Measurements from ENCODE around the gene FXYD6.

FXYD6 gene

DNA sequence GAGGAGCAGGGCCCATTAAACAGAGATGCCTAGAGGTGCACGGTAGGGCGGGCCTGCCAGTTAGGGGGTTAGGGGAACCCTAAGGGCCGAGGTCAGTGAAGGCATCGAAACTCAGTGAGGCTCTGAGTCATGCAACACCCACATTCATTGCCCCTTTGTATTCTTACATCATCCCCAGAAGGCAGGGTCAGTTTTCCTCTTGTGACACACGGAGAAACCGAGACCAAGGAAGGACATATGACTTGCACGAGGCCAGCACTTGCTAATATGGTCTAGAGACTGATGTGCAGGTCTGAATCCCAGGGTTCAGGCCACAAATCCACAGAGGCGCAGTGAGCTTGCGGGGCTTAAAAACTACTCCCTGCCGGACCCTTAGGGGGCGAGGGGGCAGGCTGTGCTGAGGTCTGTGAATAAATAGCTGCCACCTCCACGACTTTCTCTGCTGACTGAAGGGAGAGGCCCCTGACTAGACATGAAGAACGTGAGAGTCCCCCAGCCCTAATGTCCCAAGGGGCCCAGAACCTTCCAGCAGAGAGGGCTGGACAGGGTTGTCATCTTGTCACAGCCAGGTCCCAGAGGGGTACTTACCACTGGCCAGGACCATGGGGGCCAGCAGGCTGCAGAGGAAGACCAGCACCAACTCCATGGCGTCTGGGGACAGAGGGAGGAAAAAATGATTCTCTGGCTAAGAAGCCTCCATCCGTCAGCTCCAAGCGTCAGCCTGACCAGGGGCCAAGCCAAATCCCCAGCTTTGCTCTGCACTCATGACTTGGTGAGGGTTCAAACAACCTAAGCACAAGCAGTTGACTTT lies 34.1 kb downstream of the FXYD6 start:
- no peak for DNase-seq

DNA sequence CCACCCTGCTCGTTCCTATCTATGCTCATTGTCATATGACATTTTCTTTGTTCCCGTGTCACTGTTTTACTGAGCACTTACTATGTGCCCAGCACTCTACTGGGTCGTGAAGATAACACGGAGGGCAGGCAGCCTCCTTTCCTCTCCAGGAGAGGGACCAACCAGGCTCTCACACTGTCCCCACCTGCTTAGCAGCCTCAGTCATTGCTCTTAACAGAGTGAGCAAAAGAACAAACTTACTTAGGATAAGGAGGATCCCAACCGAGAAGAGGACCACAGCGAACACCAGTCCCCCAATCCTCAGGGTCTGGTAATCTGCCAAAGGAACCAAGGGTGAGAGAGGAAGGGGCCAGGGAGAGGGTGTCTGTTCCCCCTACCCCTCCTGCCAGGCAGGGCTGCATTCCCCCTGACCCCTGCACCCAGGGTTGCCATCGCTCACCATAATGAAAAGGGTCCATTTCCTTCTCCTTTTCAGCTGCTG lies 34.9 kb downstream of the FXYD6 start:
- DNase-seq, result no peak

DNA sequence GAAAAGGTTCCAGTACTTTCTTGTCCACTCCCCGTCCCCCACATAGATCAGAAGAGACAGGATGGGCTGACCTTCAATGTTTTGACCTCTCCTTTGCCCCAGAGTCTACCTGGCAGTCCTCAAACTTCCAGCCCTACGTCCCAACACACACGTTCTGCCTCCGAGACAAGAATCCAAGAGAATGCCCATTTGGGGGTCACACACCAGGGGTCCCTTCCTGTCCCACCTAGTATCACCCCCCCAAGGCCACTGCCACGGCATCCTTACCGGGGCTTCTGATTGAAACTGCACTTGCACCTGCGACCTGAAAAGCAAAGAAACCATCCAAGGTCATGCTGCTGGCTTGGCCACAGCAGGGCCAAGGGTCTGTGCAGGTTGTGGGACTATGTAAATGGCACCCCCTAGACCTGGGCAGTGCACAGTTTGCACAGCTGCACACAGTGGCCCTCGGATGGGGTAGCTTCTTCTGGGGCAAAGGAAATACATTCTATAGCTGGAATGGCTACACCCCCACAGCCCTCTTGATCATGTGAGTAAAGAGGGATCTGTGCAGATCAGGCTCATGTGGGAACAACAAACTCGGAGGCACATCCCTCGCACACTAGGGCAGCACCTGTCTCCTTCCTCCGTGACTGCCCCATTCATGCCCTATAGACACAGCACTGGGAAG lies 35.4 kb downstream of the FXYD6 start:
- DNase-seq, result no peak

DNA sequence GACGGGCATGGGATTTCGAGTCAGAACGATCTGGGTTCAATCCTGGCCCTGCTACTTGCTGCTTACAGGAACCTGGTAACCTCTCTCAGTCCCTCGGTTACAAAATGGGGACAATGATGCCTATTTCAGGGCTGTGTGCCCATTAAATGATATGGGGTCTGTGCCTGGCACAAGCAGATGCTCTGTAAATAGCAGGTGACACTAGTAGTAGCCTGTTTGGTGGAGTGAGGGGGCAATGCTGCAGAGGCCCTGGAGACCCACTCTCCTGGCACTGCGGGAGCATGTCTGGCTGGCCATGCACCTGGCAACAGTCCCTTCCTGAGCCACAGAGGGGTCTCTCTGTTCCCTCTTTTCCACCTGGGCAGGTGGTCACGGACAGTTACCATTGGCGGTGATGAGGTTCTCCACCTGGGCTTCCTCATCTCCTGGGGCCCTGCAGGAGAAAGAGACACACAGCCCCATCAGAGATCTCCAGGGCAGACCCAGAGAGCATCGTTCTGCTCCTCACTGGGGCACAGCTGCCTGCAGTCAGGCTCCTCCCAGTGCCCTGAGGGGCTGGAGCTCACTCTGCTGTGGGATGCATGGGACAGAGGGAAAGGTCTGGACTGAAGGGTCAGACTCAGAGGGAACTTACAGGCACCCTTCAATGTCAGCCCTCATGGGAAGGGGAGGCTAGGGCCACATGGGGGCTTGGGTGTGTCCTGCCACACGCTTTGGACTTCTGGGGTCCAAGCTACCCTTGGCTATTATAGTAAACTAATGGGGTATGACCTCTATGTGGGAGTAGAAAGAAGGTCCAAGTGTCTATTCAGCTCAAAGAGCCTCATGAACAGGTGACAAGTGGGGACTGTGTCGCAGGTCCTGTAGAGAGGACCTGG lies 36.3 kb downstream of the FXYD6 start:
- DNase-seq, result no peak

DNA sequence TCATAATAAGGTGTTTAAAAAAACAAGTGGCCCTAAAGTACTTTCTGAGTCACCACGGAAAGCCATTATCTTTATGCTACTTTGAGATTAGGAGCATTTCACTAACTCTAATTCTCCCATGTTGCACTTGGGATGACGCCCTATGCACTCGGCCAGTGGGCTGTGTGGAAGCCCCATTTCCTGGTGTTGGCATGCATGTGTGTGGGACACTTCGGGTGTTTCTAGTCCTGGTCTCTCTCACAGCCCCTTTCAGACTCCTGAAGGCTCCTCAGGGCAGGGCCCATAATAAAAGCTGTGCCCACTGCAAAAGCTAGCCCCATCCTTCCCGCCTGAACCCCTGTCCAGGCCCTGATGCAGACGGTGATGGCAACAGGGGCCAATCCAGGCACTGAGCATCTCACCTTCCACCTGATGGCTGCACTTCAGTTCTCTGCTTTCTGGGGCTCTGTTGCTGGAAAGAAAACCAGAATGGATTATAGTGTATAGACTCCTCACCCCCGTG lies 37.0 kb downstream of the FXYD6 start:
- DNase-seq, result no peak

DNA sequence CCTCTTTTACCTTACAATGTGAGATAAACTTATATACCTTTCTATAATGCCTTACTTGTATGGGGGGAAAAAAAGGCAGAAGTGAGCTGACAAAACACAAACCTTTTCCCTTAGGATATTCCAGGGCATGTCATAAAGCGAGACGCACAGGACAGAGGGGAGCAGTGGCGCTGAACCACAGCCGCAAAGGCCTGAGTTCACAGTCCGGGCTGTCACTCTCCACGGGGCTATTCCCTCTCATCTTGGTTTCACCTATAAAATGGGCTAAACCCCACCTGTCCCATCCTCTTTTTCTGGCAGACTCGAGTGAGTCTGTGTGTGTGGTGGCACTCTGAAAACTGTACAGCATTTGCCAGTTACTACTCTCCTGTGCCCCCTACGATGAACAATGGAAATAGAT lies 37.6 kb downstream of the FXYD6 start:
- no peak for DNase-seq

DNA sequence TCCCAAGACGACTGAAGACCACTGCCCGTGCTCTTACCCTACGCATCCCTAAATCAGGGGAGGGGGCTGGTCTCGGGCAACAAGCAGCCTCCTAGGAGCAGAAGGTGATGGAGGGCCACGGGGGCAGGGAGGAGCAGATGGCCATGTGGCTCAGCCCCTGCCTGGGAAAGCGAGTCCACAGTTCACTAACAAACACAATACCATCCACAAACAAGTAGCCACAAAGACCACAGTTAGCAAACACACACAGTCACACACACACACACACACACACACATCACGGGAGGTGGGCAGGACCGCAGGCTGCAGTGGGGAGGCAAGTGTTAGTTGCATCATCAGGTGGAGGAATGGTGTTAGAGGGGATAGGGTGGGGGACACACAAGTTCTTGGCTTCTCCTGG lies 38.7 kb downstream of the FXYD6 start:
- DNase-seq, result no peak

DNA sequence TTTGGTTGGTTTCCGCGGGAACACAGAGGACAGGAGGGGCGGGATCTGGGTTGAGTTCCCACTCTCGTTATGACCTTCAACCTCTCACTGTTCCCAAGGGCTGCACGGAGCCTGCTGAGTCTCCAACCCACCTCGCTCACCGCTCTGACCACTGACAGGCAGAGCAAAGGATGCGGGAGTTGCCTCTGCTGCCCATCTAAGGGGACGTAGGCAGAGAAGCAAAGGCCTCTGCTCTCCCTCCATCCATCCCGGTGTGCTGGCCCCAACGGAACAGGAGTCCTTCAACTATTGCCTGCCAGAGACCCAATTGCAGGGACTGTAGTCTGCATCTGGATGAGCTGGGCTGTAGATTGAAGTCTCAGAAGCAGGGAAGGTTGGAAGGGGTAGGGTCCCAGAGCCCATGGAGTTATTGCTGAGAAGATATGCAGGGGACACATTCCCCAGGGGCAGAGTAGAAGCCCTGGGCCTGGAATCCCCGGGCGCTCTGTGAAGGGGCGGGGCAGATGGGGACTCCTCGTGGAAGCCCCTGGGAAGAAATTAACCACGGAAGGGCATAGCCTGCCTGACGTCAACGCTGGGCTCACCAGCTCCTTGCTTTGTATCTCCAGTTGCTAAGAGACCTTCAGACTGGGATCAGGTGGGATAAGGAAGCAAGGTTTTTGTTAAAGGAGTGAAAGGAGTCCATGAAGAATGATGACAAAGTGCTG lies 39.2 kb downstream of the FXYD6 start:
- no peak for DNase-seq

DNA sequence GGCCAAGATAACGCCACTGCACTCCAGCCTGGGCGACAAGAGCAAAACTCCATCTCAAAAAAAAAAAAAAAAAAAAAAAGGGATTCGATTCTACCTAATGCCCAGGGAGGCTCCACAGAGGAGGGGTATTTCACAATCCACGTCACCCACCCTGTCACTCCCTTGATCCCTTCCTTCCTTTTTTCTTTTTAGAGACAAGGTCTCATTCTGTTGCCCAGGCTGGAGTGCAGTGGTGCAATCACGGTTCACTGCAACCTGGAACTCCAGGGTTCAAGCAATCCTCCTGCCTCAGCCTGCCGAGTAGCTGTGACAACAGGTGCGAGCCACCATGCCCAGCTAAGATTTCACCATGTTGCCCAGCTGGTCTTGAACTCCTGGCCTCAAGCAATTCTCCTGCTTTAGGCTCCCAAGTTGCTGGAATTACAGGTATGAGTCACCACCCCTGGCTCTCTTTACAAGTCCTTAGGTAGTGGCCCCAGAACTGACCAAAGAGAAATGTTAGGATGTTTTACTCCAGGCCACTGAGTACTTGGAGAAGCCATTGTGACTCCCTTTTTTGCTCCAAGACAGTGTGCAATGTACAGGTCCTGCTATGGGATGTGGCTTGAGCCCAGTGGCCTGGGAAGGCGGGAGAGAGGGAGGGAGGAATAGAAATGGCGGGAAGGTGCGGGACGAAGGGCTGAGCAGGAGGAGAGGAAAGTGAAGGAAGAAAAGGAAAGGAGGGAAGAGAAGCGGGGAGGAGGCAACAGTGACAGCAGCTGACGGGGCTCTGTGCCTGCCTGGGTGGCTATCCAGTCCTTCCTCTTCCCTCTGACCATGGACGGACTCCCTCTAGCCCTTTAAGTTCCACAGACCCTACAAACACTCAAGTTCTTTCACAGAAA lies 40.1 kb downstream of the FXYD6 start:
- DNase-seq, result no peak

DNA sequence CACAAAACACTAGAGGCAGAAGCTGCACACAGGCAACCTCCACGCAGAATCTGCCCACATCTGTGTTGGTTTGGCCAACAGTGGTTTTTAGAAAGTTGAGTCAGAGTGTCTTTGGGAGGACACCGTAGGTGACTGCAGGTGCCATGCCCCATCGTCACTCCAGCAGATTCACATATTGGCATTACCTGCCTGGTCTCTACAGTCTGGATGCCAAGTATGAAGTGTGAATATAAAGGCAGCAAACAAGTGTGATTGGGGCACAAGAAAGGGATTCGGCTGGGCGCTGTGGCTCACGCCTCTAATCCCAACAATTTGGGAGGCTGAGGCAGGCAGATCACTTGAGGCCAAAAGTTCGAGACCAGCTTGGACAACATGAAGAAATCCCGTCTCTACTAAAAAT lies 40.9 kb downstream of the FXYD6 start:
- DNase-seq, result no peak

DNA sequence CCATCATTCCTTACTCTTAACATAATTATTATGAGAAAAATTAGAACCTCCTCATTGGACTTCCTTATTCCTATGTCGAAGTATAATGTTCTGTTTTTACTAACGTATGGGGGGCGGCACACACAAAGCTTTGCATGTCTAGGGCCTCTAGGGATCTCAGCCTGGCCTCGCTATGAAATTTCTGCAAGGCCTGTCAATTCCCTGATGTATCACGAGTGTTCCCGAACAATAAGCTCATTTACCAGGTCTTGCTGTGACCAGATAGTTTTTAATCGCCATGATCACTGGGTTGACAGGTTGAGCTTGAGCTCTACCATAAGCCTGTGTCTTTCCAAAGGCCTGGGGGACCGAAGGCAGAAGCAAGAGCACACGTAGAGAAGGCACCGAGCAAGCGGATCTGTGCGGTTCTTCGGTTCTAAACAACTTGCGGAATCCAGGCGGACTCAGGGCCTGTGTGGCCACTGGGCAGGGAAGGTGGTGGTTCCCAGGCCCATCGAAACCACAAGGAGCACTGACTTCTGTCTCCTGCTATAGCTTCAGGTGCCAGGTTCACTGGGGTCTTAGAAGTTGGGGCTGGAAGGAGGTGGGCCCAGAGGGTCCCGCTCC lies 41.5 kb downstream of the FXYD6 start:
- no peak for DNase-seq

DNA sequence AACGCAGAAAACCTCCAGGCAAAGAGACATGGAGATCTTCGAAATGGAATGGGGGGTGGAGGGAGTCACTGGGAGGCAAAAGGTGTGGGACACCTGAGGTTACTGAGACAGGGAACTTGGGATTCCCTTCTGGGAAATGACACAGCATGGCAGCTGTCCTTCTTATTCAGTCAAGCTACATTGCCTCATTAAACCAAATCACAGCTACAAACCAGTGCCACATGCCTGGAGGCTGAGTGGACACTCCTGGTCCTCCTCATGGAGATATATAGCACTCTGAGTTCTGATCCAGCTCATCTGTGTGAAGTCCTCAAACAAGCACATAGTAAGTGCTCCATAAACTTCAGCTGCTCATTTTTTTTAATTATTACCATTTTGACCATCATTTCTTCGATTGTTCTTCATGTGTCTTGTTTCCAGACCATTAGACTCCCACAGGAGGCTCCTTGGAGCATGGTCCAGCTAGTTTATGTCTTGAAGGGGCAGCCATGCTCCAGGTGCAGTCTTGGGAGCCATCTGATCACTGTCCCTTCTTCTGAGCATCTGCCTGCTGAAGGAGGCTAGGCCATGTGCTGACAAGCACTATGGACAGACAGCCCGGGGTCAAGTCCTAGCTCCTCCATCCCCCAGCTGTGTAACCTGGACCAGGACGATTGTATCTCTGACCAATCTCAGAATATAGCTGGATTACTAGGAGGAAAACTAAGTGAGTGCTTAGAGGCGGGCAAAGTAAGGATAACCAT lies 42.2 kb downstream of the FXYD6 start:
- DNase-seq, result no peak

DNA sequence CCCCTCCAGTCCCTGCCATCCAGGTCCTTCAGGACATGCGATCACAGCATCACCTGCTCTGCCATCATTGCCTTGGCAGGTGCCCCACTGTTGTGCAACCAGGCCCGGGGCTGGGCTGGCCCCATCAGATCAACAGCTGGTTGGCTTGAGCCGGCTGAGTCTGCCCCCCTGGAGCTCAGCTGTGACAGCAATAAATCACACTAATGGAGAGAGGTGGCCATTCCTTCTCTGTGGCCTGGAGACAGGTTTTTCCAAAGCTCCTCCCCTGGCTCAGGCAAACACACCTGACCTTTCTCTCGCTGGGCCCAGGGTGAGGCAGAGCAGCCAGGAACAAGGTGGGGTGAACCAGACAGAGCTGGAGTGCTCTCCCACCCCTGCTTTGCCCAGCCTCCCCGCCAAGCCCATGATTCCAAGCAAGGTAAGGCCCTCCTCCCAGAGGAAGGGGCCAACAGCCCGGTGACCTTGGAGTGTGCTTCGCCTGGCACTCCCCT lies 43.0 kb downstream of the FXYD6 start:
- DNase-seq, result no peak

DNA sequence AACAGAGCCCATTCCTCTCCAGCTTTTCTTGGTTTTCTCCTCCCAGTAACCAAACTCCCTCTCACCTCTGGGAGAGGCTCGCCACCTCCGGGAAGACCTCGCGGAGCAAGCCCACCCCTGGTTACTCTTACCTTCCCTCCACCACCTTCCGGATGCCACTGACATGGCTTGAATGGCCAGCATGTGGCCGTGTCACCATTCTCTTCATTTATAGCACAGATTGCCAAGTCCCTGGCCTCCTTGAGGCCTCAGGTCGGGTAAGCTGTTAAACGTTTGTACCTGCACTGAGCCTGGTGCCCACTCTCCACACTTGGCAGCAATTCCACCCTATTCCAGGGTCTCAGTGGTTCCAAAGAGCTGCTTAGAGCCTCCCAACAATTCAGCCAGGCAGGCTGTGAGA lies 43.9 kb downstream of the FXYD6 start:
- DNase-seq, result no peak

DNA sequence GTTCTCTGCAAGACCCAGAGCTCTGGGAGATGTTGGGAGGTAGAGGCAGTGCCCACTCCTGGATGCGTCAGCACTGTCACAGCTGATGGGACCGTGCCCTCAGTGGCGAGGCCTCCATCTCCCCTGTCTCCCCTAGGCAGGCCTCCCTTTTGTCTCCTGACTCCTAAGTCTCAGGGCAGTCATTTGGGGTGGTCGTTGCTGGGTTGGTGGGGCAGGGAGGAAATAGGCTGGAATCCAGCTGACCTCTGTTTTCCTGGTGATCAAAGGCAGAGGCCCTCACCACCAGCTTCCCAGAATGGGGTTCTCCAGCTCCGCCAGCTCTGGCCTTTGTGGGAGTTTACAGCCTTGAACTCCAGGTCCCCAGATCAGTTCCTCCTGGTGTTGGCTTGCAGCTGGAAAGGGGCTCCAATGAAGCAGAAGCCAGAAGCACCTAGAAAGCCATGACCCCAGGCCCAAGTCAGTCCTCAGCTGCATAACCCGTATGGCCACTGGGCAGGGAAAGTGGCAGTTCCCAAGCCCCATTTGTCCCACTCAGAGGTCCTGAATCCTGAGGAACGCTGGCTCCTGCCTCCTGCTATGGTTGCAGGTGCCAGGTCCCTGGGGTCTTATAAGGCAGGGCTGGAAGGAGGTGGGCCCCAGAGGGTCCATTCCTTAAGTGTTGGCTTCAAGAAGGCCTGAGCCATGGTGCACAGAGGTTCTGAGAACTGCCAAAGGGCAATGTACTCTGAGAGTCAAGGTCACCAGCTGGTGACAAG lies 44.6 kb downstream of the FXYD6 start:
- DNase-seq, result no peak

DNA sequence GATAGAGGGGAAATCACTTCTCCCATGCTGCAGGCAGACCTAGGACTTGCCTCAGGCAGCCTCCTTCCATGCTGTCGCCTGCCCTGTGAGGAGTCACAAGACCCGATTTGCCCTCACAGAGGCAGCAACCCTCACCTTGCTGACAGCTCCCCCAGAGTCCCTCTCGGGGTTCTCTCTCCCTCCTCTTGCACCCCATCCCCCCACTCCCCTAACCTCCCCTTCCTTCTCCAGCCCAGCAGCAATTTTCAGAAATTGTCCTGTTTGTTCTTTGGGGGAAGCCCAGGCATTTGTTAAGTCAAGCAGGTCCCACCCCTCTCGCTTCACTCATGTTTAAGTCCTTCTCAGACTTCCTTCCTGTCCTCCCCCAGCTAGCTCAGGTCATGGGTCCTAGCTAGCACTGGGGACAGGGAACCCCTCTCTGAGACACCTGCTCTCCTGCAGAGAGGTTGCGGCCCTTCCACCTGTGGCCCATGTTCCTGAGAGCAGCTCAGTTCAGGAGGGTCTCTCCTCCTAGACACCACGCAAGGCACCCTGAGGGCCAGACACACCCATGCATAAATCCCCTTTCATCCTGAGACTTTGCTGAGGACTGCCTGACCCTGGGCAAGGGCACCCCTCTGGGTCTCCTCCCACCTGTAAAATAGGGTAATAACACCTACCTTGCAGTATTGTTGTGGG lies 45.6 kb downstream of the FXYD6 start:
- no peak for DNase-seq

DNA sequence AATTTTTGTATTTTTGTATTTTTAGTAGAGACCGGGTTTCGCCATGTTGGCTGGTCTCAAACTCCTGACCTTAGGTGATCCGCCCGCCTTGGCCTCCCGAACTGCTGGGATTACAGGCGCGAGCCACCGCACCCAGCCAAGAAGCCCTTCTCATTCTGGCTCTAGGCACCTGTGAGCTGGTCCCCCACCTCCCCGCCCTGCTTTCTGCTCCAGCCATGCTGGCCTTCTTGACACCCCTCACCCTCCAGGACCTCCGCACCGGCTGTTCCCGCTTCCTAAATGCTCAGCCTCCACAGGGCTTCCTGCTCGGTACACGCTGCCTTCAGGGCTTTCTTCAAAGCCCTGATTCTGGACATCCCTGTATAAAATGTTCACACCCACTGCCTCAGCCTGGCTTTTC lies 46.4 kb downstream of the FXYD6 start:
- DNase-seq, result no peak

DNA sequence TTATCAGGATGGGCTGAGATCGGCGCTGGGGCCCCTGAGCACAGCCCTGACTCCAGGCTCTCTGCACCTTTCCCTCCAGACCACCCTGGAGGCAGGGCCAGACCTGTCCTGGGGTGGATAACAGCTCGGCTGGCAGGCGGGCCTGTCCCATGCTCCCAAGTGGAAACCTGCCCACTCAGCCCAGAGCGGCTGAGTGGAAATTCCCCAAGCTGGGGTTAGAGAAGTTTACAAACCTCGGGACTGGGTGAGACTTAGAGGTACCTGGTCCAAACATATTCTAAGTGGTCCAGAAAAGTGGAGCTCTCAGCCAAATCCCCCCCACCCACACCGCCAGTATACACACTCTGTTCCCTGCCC lies 47.1 kb downstream of the FXYD6 start:
- no peak for DNase-seq
